ENCODE results near the gene RASGRF2. TPM values are rescaled to one million over a fixed set of nuclear protein-coding genes. Genes with fewer than 3 reads are reported as not detected.

RASGRF2 gene
- total and polyA plus RNA-seq, 9 of the 15 experiments (the other 6 are each of a cell fraction or from before 2014, with no cell fraction given): 0.01 to 0.22 (median 0.08) TPM; not detected in 2

GRCh38 chr5:81165493-81166119 lies 205.4 kb downstream of the RASGRF2 start:
- Histone ChIP-seq H3K9ac (ENCODE audit: insufficient read depth in 1 of 2, low read depth in 2 of 2, low read length in 2 of 2) (no peak overlapping the region), H3K4me2 (ENCODE audit: insufficient read depth, low read length) (no peak overlapping the region), H3K36me3 (ENCODE audit: control insufficient read depth, insufficient read depth, low read length) (no peaks in the 10 kb centered on the region), H3K4me3 (no peak overlapping the region), H3K4me1 (replicated peaks in 1 of 2; ENCODE audit: control insufficient read depth in 2 of 2, insufficient read depth in 2 of 2, low read length in 2 of 2) (no peaks in the 10 kb centered on the region), H2AFZ (ENCODE audit: low read depth, low read length) (no peak overlapping the region), H3K27me3 (ENCODE audit: control insufficient read depth in 2 of 2, insufficient read depth in 2 of 2, low read length in 2 of 2) (peaks cover 9 to 26% of the 10 kb centered on the region in 2 experiments; a peak in 4 of 5 replicates), H3K79me2 (ENCODE audit: control insufficient read depth, insufficient read depth, low read length) (no peaks in the 10 kb centered on the region), H3K9me3 (replicated peaks; ENCODE audit: control insufficient read depth, insufficient read depth, low read depth, low read length) (no peaks in the 10 kb centered on the region), H3K9me1 (ENCODE audit: control insufficient read depth, insufficient read depth, low read length) (no peaks in the 10 kb centered on the region), H3K27ac (ENCODE audit: extremely low read depth, low read depth, low read length) (no peak overlapping the region), H4K20me1 (replicated peaks; ENCODE audit: control insufficient read depth, insufficient read depth, low read length) (no peaks in the 10 kb centered on the region; the same call in 1 of the 2 replicates)
- ChIA-PET POLR2A (interaction anchor here (1.5 kb wide), 1 partner anchor 12 kb away, joined by 5 read pairs; no protein-coding TSS in a partner anchor), CTCF (ENCODE audit: low intra/inter-chr PET ratio) (interaction anchor here (0.6 kb wide), 1 partner anchor 464 kb away, joined by 3 read pairs; no protein-coding TSS in a partner anchor)
- ATAC-seq: peak; percentile 97
- FAIRE-seq: peak; percentile 91
- intact Hi-C loops (cut with micrococcal nuclease): loop anchor here (1.0 kb wide), 2 partner anchors 453 to 479 kb away; no protein-coding TSS in a partner anchor
- no TSS peak for BruUV-seq (replicated peaks)
- WGBS (ENCODE audit: insufficient coverage, low coverage, missing lambda C conversion rate): 5% methylated on average over 3 of the region's 3 CpGs
- DNase-seq (ENCODE audit: extremely low read depth in 1 of 4, low spot score in 3 of 4): peak; percentile 52 to 68 (median 61)
- in situ Hi-C loops (cut with MboI): no loop called here
- TF ChIP-seq SMC3 (conservative IDR thresholded peaks at IDR 0.05; ENCODE audit: insufficient read depth, low read depth, low read length): peak; percentile 62
- peak; percentile 34; the same call in 1 of the 2 replicates for TF ChIP-seq REST (IDR thresholded peaks at IDR 0.05; ENCODE audit: borderline replicate concordance)
- no peak for TF ChIP-seq REST (CRISPR knock-in tag; IDR thresholded peaks at IDR 0.05; ENCODE audit: low read depth)
- peak; percentile 53; the same call in 1 of the 2 replicates for TF ChIP-seq JUND (IDR thresholded peaks at IDR 0.05; ENCODE audit: borderline replicate concordance, low read depth, low read length)
- TF ChIP-seq JUND (tag; IDR thresholded peaks at IDR 0.05; ENCODE audit: borderline replicate concordance, low read depth, low read length): no peak; the same call in 2 of the 3 replicates
- TF ChIP-seq RAD21 (CRISPR knock-in tag; conservative IDR thresholded peaks at IDR 0.05 in 1 of 2, IDR thresholded peaks at IDR 0.05 in 1 of 2): peak; percentile 45 to 77; a peak in 3 of 4 replicates
- TF ChIP-seq BHLHE40 (IDR thresholded peaks at IDR 0.05; ENCODE audit: low read length): peak; percentile 79
- 0 out of 2 replicates have a peak, but pooled peaks have one; percentile 30 for TF ChIP-seq DEAF1 (CRISPR knock-in tag; IDR thresholded peaks at IDR 0.05)
- TF ChIP-seq HNRNPK (IDR thresholded peaks at IDR 0.05; ENCODE audit: low read depth, low read length, poor library complexity, severe bottlenecking): no peak

All from K562 (cell line).